Esophagus squamous epithelium (tissue), 4 donors: Measurements from ENCODE around the gene DNAH9.

Source experiments
- POLR2A ChIP-seq, 4 donors: fragments of 450-650 bp; IDR thresholded peaks; one replicate each; pipeline ENCODE4 v1.6.1; 2017; ENCODE audit warnings: antibody characterized with exemption in 4 of 4, mild to moderate bottlenecking in 4 of 4, moderate library complexity in 3 of 4
- TF ChIP-seq, protein P1 (sequence below), 6 experiments: fragments of 450-650 bp in 4 of 6; fragments of 200-600 bp in 2 of 6; sonication (generic) in 2 of 6; IDR thresholded peaks; one replicate each; pipeline ENCODE4 v1.5.1; 2016 to 2019; ENCODE audit warnings: antibody characterized with exemption in 6 of 6, mild to moderate bottlenecking in 4 of 6, moderate library complexity in 4 of 6

DNA sequence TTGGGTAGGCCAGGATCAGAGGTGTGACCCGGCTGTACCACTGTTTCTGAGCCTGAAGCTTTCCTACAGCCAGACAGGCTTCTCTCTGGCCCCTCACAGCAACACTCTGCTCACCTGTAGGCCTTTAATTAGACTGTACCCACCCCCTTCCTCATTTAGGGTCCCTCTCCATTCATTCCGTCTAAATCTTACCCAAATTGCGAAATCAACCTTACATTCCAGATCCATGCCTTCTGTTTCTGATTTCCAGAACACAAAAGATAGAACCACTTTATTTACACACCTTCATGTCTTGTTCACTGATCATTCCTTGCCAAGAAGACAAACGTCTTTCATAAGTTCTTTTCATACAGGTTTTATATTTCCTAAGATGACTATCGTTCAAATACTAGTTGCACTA lies 238.2 kb downstream of the DNAH9 start:
- TF ChIP-seq, protein P1, sequence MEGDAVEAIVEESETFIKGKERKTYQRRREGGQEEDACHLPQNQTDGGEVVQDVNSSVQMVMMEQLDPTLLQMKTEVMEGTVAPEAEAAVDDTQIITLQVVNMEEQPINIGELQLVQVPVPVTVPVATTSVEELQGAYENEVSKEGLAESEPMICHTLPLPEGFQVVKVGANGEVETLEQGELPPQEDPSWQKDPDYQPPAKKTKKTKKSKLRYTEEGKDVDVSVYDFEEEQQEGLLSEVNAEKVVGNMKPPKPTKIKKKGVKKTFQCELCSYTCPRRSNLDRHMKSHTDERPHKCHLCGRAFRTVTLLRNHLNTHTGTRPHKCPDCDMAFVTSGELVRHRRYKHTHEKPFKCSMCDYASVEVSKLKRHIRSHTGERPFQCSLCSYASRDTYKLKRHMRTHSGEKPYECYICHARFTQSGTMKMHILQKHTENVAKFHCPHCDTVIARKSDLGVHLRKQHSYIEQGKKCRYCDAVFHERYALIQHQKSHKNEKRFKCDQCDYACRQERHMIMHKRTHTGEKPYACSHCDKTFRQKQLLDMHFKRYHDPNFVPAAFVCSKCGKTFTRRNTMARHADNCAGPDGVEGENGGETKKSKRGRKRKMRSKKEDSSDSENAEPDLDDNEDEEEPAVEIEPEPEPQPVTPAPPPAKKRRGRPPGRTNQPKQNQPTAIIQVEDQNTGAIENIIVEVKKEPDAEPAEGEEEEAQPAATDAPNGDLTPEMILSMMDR (IDR thresholded peaks at IDR 0.05): no peak
- no peak for TF ChIP-seq POLR2A (IDR thresholded peaks at IDR 0.05)
